ENCODE results near the gene SMARCAL1. TPM values are rescaled to one million over a fixed set of nuclear protein-coding genes. Genes with fewer than 3 reads are reported as not detected.

SMARCAL1 gene
- total and polyA plus RNA-seq, 2 experiments from 2014 or later, result 10.3 to 17.2 TPM

GRCh38 chr2:216365518-216365917 is 46.8 kb upstream of the SMARCAL1 start:
- no peak overlapping the region for H3K27ac Mint-ChIP-seq
- peaks cover 7% of the 10 kb centered on the region for H3K27me3 Mint-ChIP-seq (ENCODE audit: insufficient read depth, low read depth, poor library complexity)

More at GRCh38 chr2:216365518-216365917, 46.8 kb upstream of the SMARCAL1 start:
- Mint-ChIP-seq H3K4me3 (no peak overlapping the region), H3K9me3 (no peaks in the 10 kb centered on the region), H3K4me1 (peaks cover 34% of the 10 kb centered on the region), H3K36me3 (ENCODE audit: low read depth) (no peaks in the 10 kb centered on the region; the same call in 2 of the 3 replicates)
- Histone ChIP-seq H4K20me1 (replicated peaks; ENCODE audit: insufficient read depth) (no peaks in the 10 kb centered on the region), H3F3A (replicated peaks; ENCODE audit: low read depth) (no peaks in the 10 kb centered on the region), H3K27me3 (ENCODE audit: insufficient read depth) (peaks cover 19% of the 10 kb centered on the region), H3K4me1 (ENCODE audit: insufficient read depth) (peaks cover 5% of the 10 kb centered on the region), H3K9me2 (ENCODE audit: insufficient read depth) (0 out of 2 replicates have a peak, but pooled peaks cover 7% of the 10 kb centered on the region), H2AFZ (no peak overlapping the region), H3K79me2 (replicated peaks; ENCODE audit: insufficient read depth) (no peaks in the 10 kb centered on the region), H3K4me3 (no peak overlapping the region), H3K27ac (ENCODE audit: low read depth) (no peak overlapping the region), H3K36me3 (ENCODE audit: insufficient read depth) (no peaks in the 10 kb centered on the region), H3K4me2 (no peak overlapping the region)
- TF ChIP-seq ZNF462 (CRISPR knock-in tag; IDR thresholded peaks at IDR 0.05) (no peak), CTCF (conservative IDR thresholded peaks at IDR 0.05; ENCODE audit: low read depth in 2 of 2) (no peak), ETS1 (IDR thresholded peaks at IDR 0.05) (no peak), CREB1 (CRISPR knock-in tag; IDR thresholded peaks at IDR 0.05; ENCODE audit: low read depth) (no peak), EZH2phosphoT487 (IDR thresholded peaks at IDR 0.05; ENCODE audit: unreplicated experiment) (no peak), NANOG (IDR thresholded peaks at IDR 0.05; ENCODE audit: borderline replicate concordance) (no peak), EZH2 (IDR thresholded peaks at IDR 0.05; ENCODE audit: low read depth, unreplicated experiment) (no peak), POLR2AphosphoS5 (IDR thresholded peaks at IDR 0.05; ENCODE audit: low read depth) (no peak), ZNF331 (CRISPR knock-in tag; IDR thresholded peaks at IDR 0.05; ENCODE audit: low read depth) (no peak), REST (IDR thresholded peaks at IDR 0.05; ENCODE audit: unreplicated experiment) (no peak), STAT1 (IDR thresholded peaks at IDR 0.05; ENCODE audit: unreplicated experiment) (no peak), ZNF114 (CRISPR knock-in tag; IDR thresholded peaks at IDR 0.05) (no peak)
- DNase-seq (ENCODE audit: low spot score) (no peak), ATAC-seq (no peak)

All from GM23338 (cell line).